Measurements from ENCODE around the gene NCOA1. TPM values are rescaled to one million over a fixed set of nuclear protein-coding genes. Genes with fewer than 3 reads are reported as not detected.
"Not testable (repeated sequence)": the region's sequence is repeated elsewhere in the genome, so short reads cannot be mapped to it uniquely, and the experiment has no call there.

NCOA1 gene
- total and polyA plus RNA-seq, 2 experiments from 2014 or later = 32.5 to 51.7 TPM

GRCh38 chr2:24577481-24577880 lies 86.4 kb downstream of the NCOA1 start:
- Histone ChIP-seq H3K36me3 (replicated peaks; ENCODE audit: insufficient read depth, low read depth) (no peaks in the 10 kb centered on the region), H3K4me1 (ENCODE audit: insufficient read depth) (no peaks in the 10 kb centered on the region), H2AFZ (no peak overlapping the region), H3K27me3 (no peaks in the 10 kb centered on the region), H3K27ac (no peak overlapping the region), H3K9me2 (replicated peaks; ENCODE audit: insufficient read depth) (no peaks in the 10 kb centered on the region), H3K9me3 (ENCODE audit: low read depth) (no peaks in the 10 kb centered on the region), H3K79me2 (peaks cover 89% of the 10 kb centered on the region), H3K4me3 (no peak overlapping the region), H4K20me1 (ENCODE audit: insufficient read depth, poor library complexity, severe bottlenecking) (peaks cover 9% of the 10 kb centered on the region), H3K4me2 (peak overlapping the region; percentile 39)
- WGBS (ENCODE audit: low lambda C conversion rate, missing lambda C conversion rate) = 61% methylated on average over 2 of the region's 2 CpGs
- DNase-seq (ENCODE audit: low spot score) = no peak
- no peak for TF ChIP-seq EZH2phosphoT487 (IDR thresholded peaks at IDR 0.05; ENCODE audit: low read depth, severe bottlenecking, unreplicated experiment)
- no peak for TF ChIP-seq EZH2 (IDR thresholded peaks at IDR 0.05; ENCODE audit: borderline replicate concordance)
- no peak for TF ChIP-seq CTCF (IDR thresholded peaks at IDR 0.05; ENCODE audit: poor library complexity)

GRCh38 chr2:24579053-24579803 lies 88.2 kb downstream of the NCOA1 start:
- 90% methylated on average over 4 of the region's 4 CpGs for WGBS (ENCODE audit: low lambda C conversion rate, missing lambda C conversion rate)
- H3K4me1 ChIP-seq (ENCODE audit: insufficient read depth) = no peaks in the 10 kb centered on the region
- H3K36me3 ChIP-seq (replicated peaks; ENCODE audit: insufficient read depth, low read depth) = no peaks in the 10 kb centered on the region
- H4K20me1 ChIP-seq (ENCODE audit: insufficient read depth, poor library complexity, severe bottlenecking) = peaks cover 9% of the 10 kb centered on the region
- no peak overlapping the region for H3K4me3 ChIP-seq
- H3K9me3 ChIP-seq (ENCODE audit: low read depth) = no peaks in the 10 kb centered on the region
- H3K27me3 ChIP-seq = no peaks in the 10 kb centered on the region
- H3K4me2 ChIP-seq = no peak overlapping the region
- DNase-seq (ENCODE audit: low spot score) = no peak
- TF ChIP-seq EZH2phosphoT487 (IDR thresholded peaks at IDR 0.05; ENCODE audit: low read depth, severe bottlenecking, unreplicated experiment) = no peak
- no peak for TF ChIP-seq EZH2 (IDR thresholded peaks at IDR 0.05; ENCODE audit: borderline replicate concordance)
- TF ChIP-seq CTCF (IDR thresholded peaks at IDR 0.05; ENCODE audit: poor library complexity) = no peak
- no peak overlapping the region for H3K27ac ChIP-seq
- H3K9me2 ChIP-seq (replicated peaks; ENCODE audit: insufficient read depth) = no peaks in the 10 kb centered on the region
- H2AFZ ChIP-seq = no peak overlapping the region
- peaks cover 79% of the 10 kb centered on the region for H3K79me2 ChIP-seq

GRCh38 chr2:24580561-24580960 lies 89.5 kb downstream of the NCOA1 start:
- Histone ChIP-seq H3K4me1 (ENCODE audit: insufficient read depth) (no peaks in the 10 kb centered on the region), H3K9me3 (ENCODE audit: low read depth) (no peaks in the 10 kb centered on the region), H2AFZ (no peak overlapping the region), H3K27me3 (no peaks in the 10 kb centered on the region), H4K20me1 (ENCODE audit: insufficient read depth, poor library complexity, severe bottlenecking) (peaks cover 9% of the 10 kb centered on the region), H3K36me3 (replicated peaks; ENCODE audit: insufficient read depth, low read depth) (no peaks in the 10 kb centered on the region), H3K4me3 (no peak overlapping the region), H3K9me2 (replicated peaks; ENCODE audit: insufficient read depth) (no peaks in the 10 kb centered on the region), H3K79me2 (peaks cover 78% of the 10 kb centered on the region), H3K27ac (no peak overlapping the region), H3K4me2 (no peak overlapping the region)
- TF ChIP-seq EZH2 (IDR thresholded peaks at IDR 0.05; ENCODE audit: borderline replicate concordance) = no peak
- TF ChIP-seq CTCF (IDR thresholded peaks at IDR 0.05; ENCODE audit: poor library complexity) = no peak
- no peak for TF ChIP-seq EZH2phosphoT487 (IDR thresholded peaks at IDR 0.05; ENCODE audit: low read depth, severe bottlenecking, unreplicated experiment)
- WGBS (ENCODE audit: low lambda C conversion rate, missing lambda C conversion rate) = 100% methylated on average over 1 of the region's 1 CpG
- DNase-seq (ENCODE audit: low spot score) = no peak

GRCh38 chr2:24581971-24582370 lies 90.9 kb downstream of the NCOA1 start:
- H3K27ac ChIP-seq = not testable (repeated sequence)

More at GRCh38 chr2:24581971-24582370, 90.9 kb downstream of the NCOA1 start:
- H3K79me2 ChIP-seq = peaks cover 68% of the 10 kb centered on the region
- not testable (repeated sequence) for H2AFZ ChIP-seq; H3K4me2 ChIP-seq; H3K9me3 ChIP-seq (ENCODE audit: low read depth); H3K36me3 ChIP-seq (replicated peaks; ENCODE audit: insufficient read depth, low read depth); H3K4me1 ChIP-seq (ENCODE audit: insufficient read depth); H3K27me3 ChIP-seq; H3K9me2 ChIP-seq (replicated peaks; ENCODE audit: insufficient read depth); H4K20me1 ChIP-seq (ENCODE audit: insufficient read depth, poor library complexity, severe bottlenecking); DNase-seq (ENCODE audit: low spot score); H3K4me3 ChIP-seq
- WGBS (ENCODE audit: low lambda C conversion rate, missing lambda C conversion rate) = 100% methylated on average over 1 of the region's 1 CpG
